GM18508 (cell line): ENCODE data around the gene CEMIP2.

Experiments
- ATAC-seq: cut with Tn5 transposase; IDR thresholded peaks from one replicate; pipeline ENCODE4 v1.9.1; 2021; ENCODE audit warnings: moderate number of reproducible peaks; ENCODE audit not compliant: insufficient read depth, unreplicated experiment

Gene CEMIP2

DNA sequence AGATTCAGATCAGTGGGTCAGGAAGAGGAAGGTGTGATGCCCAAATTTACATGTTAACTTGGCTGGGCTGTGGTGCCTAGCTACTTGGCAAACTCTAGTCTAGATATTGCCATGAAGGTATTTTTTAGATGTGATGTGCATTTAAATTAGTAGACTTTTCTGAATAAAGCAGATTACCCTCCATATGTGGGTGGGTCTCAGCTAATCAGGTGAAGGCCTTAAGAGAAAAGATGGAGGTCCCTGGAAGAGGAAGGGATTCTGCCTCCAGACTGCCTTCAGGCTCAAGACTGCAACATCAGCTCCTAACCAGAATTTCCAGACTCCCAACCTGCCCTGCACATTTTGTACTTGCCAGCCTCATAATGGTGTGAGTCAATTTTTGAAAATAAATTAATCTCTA, 115.8 kb downstream of the CEMIP2 start:
- no peak for ATAC-seq

- no peak for ATAC-seq
Observed at GRCh38 chr9:71648453-71648852, 119.9 kb downstream of the CEMIP2 start.

DNA sequence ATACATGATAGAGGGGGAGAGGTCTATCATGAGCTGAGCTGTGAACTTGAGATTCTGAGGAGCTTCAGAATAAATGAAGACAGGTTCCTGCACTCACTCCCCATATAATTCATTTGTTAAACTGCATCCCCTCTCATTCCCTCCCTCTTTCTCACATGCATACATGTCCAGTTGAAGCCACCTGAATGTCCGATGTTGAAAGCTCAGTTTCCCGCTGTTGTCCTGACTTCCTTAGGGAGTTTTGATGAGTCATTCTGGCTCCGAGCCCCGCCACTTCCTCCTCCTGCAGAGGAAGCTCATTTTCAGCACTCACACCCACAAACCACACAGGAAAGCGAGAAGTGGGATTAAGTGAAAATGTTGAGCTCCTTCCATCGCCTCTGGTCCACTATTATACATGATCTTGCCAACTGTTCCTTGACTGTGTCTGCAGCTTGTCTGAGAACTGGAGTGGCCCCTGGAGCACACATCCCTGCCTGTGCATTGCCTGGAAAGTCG, 121.2 kb downstream of the CEMIP2 start:
- no peak for ATAC-seq

DNA sequence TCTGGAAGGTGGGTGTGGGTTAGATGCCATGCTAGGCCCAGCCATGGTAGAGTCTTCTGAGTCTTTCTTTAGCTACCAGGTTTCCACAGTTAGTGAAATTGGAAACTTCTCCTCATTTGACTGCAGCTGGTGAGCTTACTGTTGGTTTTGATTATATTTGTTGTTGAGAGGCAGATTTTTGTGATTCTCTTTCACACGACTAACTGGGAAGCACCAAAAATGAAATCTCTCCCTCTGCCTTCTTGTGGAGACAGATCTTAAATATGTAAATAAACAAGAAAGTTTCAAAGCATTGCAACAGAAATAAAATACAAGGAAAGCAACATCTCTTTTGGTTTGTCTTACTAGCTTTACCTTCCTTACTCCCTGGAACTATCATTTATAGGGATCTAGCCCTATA, 122.2 kb downstream of the CEMIP2 start:
- no peak for ATAC-seq

DNA sequence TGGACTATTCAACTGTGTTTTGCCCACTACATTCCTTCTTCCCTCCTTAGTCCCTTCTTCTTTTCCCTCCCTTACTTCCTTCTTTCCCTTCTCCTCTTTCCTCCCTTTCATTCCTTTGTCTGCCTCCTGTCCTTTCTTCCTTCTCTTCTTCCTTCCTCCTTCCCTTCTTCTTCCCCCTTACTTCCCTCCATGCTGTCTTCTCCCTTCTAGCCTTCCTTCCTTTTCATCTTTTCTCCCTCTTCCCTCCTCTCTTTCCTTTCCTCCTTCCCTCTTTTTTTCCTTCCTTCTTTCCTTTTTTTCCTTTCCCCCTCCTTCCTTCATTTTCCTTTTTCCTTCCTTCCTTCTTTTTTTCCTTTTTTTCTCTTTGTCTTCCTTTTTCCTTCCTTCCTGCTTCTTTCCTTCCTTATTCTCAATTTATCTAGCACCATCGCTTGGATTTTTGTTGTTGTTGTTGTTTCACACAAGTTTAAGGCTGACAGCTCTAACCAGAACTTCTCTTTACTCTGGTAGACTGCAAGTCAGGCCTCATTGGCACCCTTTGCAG, 123.4 kb downstream of the CEMIP2 start:
- ATAC-seq, result no peak

GRCh38 chr9:71643330-71643729, 125.0 kb downstream of the CEMIP2 start:
- no peak for ATAC-seq

DNA sequence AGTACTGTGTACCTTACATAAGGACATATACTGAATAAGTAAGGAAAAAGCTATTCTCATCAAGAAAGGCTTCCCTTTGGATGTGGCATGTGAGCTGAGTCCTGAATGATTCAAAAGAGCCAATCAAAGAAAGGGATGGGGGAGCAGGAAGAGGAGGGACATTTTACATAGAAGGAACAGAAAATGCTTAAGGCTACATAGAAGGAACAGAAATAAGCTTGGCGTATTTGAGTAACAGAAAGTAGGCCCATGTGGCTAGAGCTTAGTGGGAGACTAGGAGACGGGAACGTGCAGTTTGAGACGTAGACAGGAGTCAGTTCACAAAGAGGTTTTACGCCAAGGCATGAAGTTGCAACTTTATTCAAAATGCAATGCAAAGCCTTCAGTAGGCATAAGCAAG, 126.3 kb downstream of the CEMIP2 start:
- ATAC-seq, result no peak

DNA sequence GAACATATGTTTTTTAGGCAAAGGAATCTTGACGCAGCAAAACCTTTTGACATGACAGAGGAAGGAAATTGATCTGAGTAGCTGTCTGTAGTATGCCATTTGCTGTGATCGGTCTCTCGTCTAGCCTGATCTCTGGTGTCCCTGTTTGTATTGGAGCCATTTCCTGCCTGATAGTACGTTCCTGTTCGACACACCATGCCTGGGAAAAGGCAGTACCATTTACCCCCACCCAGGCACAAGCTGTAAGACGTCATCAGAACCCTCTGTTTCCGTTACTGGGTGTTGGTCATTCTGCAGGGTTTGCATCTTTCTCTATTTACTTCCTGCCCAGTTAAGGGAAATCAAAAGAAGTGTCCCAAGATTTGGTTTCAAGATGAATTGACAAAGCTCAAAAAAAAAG, 129.7 kb downstream of the CEMIP2 start:
- ATAC-seq, result no peak

DNA sequence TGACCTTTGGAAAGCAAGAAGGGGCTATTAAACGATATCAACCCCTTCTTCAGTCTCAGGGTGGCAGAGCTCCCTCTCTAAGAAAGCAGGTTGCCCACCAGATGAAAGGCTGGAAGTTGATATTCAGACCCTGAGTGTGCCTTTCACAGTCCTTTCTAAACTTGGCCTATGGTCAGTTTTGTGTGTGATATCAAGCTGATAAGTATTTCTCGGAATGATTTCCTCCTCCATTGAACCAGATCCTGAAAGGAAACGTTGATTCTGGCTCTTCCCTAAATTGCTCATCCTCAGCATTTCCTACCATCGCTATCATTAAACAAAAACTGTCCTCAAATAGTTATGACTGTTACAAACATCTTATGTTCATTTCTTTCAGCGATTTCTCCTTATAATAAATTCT, 130.4 kb downstream of the CEMIP2 start:
- ATAC-seq, result no peak

DNA sequence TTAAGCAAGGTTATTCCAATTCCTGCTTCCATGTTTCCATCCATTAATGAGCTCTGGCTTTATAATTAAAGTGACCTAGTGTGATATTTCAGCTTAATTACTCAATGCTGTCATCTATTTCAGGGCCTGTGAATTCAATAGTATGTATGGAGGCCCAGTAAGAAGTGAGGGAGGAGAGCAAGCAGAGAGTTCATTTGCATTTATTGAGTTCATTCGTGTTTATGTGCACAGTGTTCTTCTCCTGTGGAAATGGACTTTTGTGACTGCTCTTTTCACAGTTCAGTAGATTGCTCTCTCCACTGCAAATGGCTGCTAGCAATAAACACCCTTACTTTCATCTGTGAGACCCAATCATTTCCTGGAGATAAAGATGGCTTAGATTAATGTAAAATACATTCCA, 130.9 kb downstream of the CEMIP2 start:
- no peak for ATAC-seq

GRCh38 chr9:71636143-71636839, 132.0 kb downstream of the CEMIP2 start:
- no peak for ATAC-seq

GRCh38 chr9:71634752-71635151, 133.6 kb downstream of the CEMIP2 start:
- no peak for ATAC-seq
